HUDEP-2 (cell line): ENCODE measurements around the gene SRD5A2.

Experiments
- DNase-seq, 76 experiments: peaks; one replicate each; lab custom pipeline; 2025; ENCODE audit not compliant: unreplicated experiment in 76 of 76; lab: John Stamatoyannopoulos, UW

Gene SRD5A2

GRCh38 chr2:31474296-31474695, 106.4 kb downstream of the SRD5A2 start:
- no peak for DNase-seq
